Endothelial cell of umbilical vein (primary cell): Measurements from ENCODE around the gene SLC25A38. TPM values are rescaled to one million over a fixed set of nuclear protein-coding genes. Genes with fewer than 3 reads are reported as not detected.

Source experiments
- BruUV-seq: library from RNA; stranded (reverse); fragments of 400-500 nt; replicated peaks from 2 replicates; lab custom pipeline; 2021; lab: Mats Ljungman, UMichigan
- CTCF ChIA-PET: fragments of 300-600, 350-600 bp; sonication (Branson Sonifier 250); formaldehyde crosslinking; loops from one replicate; lab custom pipeline; 2021; ENCODE audit warnings: antibody characterized with exemption, inconsistent platforms; lab: Charles Lee
- POLR2A ChIA-PET: fragments of 300-600, 350-600 bp; sonication (Branson Sonifier 250); formaldehyde crosslinking; loops from one replicate; lab custom pipeline; 2021; ENCODE audit warnings: antibody characterized with exemption, inconsistent platforms; lab: Charles Lee
- DNase-seq: peaks from one replicate; pipeline ENCODE4 v3.0.0-alpha.2; 2011; ENCODE audit warnings: low read depth, low spot score
- FAIRE-seq: peaks from 2 replicates; lab custom pipeline; 2011; peaks lifted over from hg19 to GRCh38; lab: Jason Lieb, UNC
- H2AFZ ChIP-seq: 2 replicates; pipeline ENCODE4 v1.6.0; 2012; ENCODE audit warnings: low read depth, low read length, control low read depth, inconsistent platforms
- H3K27ac ChIP-seq: 2 replicates; pipeline ENCODE4 v1.5.1; 2011; ENCODE audit warnings: low read depth, mild to moderate bottlenecking, control low read depth, low read length, moderate library complexity; ENCODE audit not compliant: insufficient read depth
- H3K27me3 ChIP-seq, 2 experiments: 2 replicates each; pipeline versions ENCODE4 v1.6.0 to v1.6.1; 2011; ENCODE audit warnings: low read length in 2 of 2, mixed read lengths in 1 of 2; ENCODE audit not compliant: control insufficient read depth in 2 of 2, insufficient read depth in 2 of 2
- H3K36me3 ChIP-seq, 2 experiments: 2 replicates in 1 of 2; 3 replicates in 1 of 2; pipeline ENCODE4 v1.5.1; 2011; ENCODE audit warnings: low read length in 2 of 2, mild to moderate bottlenecking in 1 of 2, moderate library complexity in 1 of 2; ENCODE audit not compliant: control insufficient read depth in 2 of 2, insufficient read depth in 2 of 2; ENCODE audit errors: extremely low read depth in 1 of 2
- H3K4me1 ChIP-seq: 3 replicates; pipeline ENCODE4 v1.5.1; 2011; ENCODE audit warnings: mild to moderate bottlenecking, low read length; ENCODE audit not compliant: control insufficient read depth, insufficient read depth; ENCODE audit errors: extremely low read depth
- H3K4me2 ChIP-seq: 2 replicates; pipeline ENCODE4 v1.6.1; 2011; ENCODE audit warnings: low read length, control low read depth, mixed read lengths; ENCODE audit not compliant: insufficient read depth
- H3K4me3 ChIP-seq, 3 experiments: fragments of 200-600 bp in 1 of 3; sonication (generic), shearing (Covaris generic) in 1 of 3; replicated peaks in 1 of 3; 2 replicates each; pipeline ENCODE4 v1.5.1; 2011 to 2016; ENCODE audit warnings: control low read depth in 3 of 3, low read length in 3 of 3, mild to moderate bottlenecking in 2 of 3, inconsistent platforms in 1 of 3, low read depth in 1 of 3, moderate library complexity in 1 of 3; ENCODE audit not compliant: insufficient read depth in 1 of 3
- H3K79me2 ChIP-seq: 2 replicates; pipeline ENCODE4 v1.6.0; 2012; ENCODE audit warnings: low read length, inconsistent platforms; ENCODE audit not compliant: control insufficient read depth, insufficient read depth
- H3K9ac ChIP-seq: replicated peaks from 2 replicates; pipeline ENCODE3; 2011; ENCODE audit warnings: low read length, control low read depth; ENCODE audit not compliant: insufficient read depth; ENCODE audit errors: extremely low read depth
- H3K9me1 ChIP-seq: replicated peaks from 3 replicates; pipeline ENCODE4 v1.6.0; 2011; ENCODE audit warnings: mild to moderate bottlenecking, low read length; ENCODE audit not compliant: control insufficient read depth, insufficient read depth; ENCODE audit errors: extremely low read depth
- H3K9me3 ChIP-seq: replicated peaks from 2 replicates; pipeline ENCODE4 v1.5.1; 2012; ENCODE audit warnings: low read length, inconsistent platforms; ENCODE audit not compliant: control insufficient read depth, insufficient read depth
- H4K20me1 ChIP-seq: replicated peaks from 2 replicates; pipeline ENCODE3; 2011; ENCODE audit warnings: mild to moderate bottlenecking, low read length; ENCODE audit not compliant: control insufficient read depth, insufficient read depth; ENCODE audit errors: extremely low read depth
- CTCF ChIP-seq, 2 donors: IDR thresholded peaks; 1 replicate in 1 of 2; 2 replicates in 1 of 2; pipeline ENCODE4 v1.5.1; 2011; ENCODE audit warnings: low read length in 2 of 2, mild to moderate bottlenecking in 2 of 2, moderate library complexity in 2 of 2, control low read depth in 1 of 2, inconsistent platforms in 1 of 2, low read depth in 1 of 2; ENCODE audit not compliant: insufficient read depth in 1 of 2; ENCODE audit errors: extremely low read depth in 1 of 2
- EZH2 ChIP-seq: IDR thresholded peaks from 2 replicates; pipeline ENCODE4 v1.6.1; 2012; ENCODE audit warnings: borderline replicate concordance, low read depth, mild to moderate bottlenecking, moderate library complexity, low read length, inconsistent platforms; ENCODE audit not compliant: severe bottlenecking
- FOS ChIP-seq: IDR thresholded peaks from 2 replicates; pipeline ENCODE4 v1.6.1; 2011; ENCODE audit warnings: mild to moderate bottlenecking, low read length, moderate library complexity, borderline replicate concordance; ENCODE audit not compliant: insufficient read depth
- GATA2 ChIP-seq: IDR thresholded peaks from 2 replicates; pipeline ENCODE4 v1.7.0; 2011; ENCODE audit warnings: low read depth, mild to moderate bottlenecking, moderate library complexity, mixed read lengths, low read length; ENCODE audit not compliant: insufficient read length, insufficient read depth
- JUN ChIP-seq: IDR thresholded peaks from 2 replicates; pipeline ENCODE4 v1.6.1; 2011; ENCODE audit warnings: borderline replicate concordance, low read depth; ENCODE audit not compliant: insufficient read length, insufficient read depth
- MYC ChIP-seq: IDR thresholded peaks from one replicate; pipeline ENCODE4 v1.6.1; 2011; ENCODE audit warnings: mild to moderate bottlenecking, low read depth, low read length
- POLR2A ChIP-seq: IDR thresholded peaks from 2 replicates; pipeline ENCODE4 v1.6.1; 2012; ENCODE audit warnings: low read depth, mild to moderate bottlenecking, control low read depth, low read length
- POLR2AphosphoS5 ChIP-seq: IDR thresholded peaks from 2 replicates; pipeline ENCODE4 v1.6.1; 2012; ENCODE audit warnings: low read depth, mild to moderate bottlenecking, control low read depth, low read length, moderate library complexity; ENCODE audit not compliant: insufficient read depth
- dilution Hi-C: fragments of 300-500 bp; cut with MboI; formaldehyde crosslinking; loops from one replicate; pipeline ENCODE4 v1.15.0; 2019; ENCODE audit warnings: low sequenced_read_pairs; ENCODE audit not compliant: extremely low pct_ligation_motif_present
- intact Hi-C: fragments of 100-400 bp; cut with micrococcal nuclease; formaldehyde crosslinking; loops from one replicate; pipeline ENCODE4 v1.10.0; 2022
- polyA plus RNA-seq, 4 experiments: library from polyadenylated mRNA; depleted of rRNA in 3 of 4; stranded (reverse) in 3 of 4; unstranded in 1 of 4; fragments of >200 nt; gene quantifications; 2 replicates each; pipeline versions ENCODE4 v1.2.1 to v1.2.3, GENCODE V29; 2011 to 2012; ENCODE audit warnings: missing spikeins in 1 of 4
- total RNA-seq: library from RNA; stranded (reverse); gene quantifications from 2 replicates; pipeline ENCODE4 v1.2.3, GENCODE V29; 2021
- TF ChIP-seq, protein P1 (sequence below): IDR thresholded peaks from 2 replicates; pipeline ENCODE4 v1.6.1; 2011; ENCODE audit not compliant: insufficient read depth, insufficient read length

Gene SLC25A38
- total and polyA plus RNA-seq, 2 donors (not counting 3 experiments of a cell fraction or from before 2014, with no cell fraction given) = 20.0 to 31.1 TPM

- no peak overlapping the region for H3K4me2 ChIP-seq
- no peak overlapping the region for H3K27ac ChIP-seq
- peaks cover 33% of the 10 kb centered on the region for H3K79me2 ChIP-seq
- ChIA-PET CTCF (no interaction called here), POLR2A (no interaction called here)
- peaks cover 15% of the 10 kb centered on the region for H4K20me1 ChIP-seq
- BruUV-seq = no TSS peak
- intact Hi-C loops (no loop called here), dilution Hi-C loops (no loop called here)
- H3K9me1 ChIP-seq = no peaks in the 10 kb centered on the region
- H3K4me3 ChIP-seq = no peak overlapping the region
- TF ChIP-seq POLR2A = no peak
- TF ChIP-seq MYC = no peak
- TF ChIP-seq JUN = no peak
- no peak for TF ChIP-seq CTCF (IDR thresholded peaks at IDR 0.05; ENCODE audit: extremely low read depth in 1 of 2, insufficient read depth in 1 of 2, low read depth in 1 of 2, low read length in 2 of 2)
- TF ChIP-seq, protein P1, sequence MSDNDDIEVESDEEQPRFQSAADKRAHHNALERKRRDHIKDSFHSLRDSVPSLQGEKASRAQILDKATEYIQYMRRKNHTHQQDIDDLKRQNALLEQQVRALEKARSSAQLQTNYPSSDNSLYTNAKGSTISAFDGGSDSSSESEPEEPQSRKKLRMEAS = no peak
- TF ChIP-seq EZH2 = no peak
- TF ChIP-seq FOS = no peak
- no peak for TF ChIP-seq POLR2AphosphoS5
- no peak for TF ChIP-seq GATA2
- peaks cover 7 to 15% of the 10 kb centered on the region in 2 experiments for H3K36me3 ChIP-seq
- no peak overlapping the region for H2AFZ ChIP-seq
- H3K27me3 ChIP-seq = no peaks in the 10 kb centered on the region
- no peak overlapping the region for H3K9ac ChIP-seq
- DNase-seq (no peak), FAIRE-seq (peak; percentile 42)
- H3K4me1 ChIP-seq = no peaks in the 10 kb centered on the region
- no peaks in the 10 kb centered on the region for H3K9me3 ChIP-seq
Observed at GRCh38 chr3:39390181-39390580, 7.0 kb downstream of the SLC25A38 start.
